Measurements from ENCODE around the gene CCNL2.

CCNL2 gene

GRCh38 chr1:1354271-1355247 is 44.6 kb downstream of the CCNL2 start:
- peak in 1 of 2 experiments; percentile 32 for DNase-seq

GRCh38 chr1:1353389-1354151 is 45.6 kb downstream of the CCNL2 start:
- no peak for DNase-seq

- no peak for DNase-seq
Measured at GRCh38 chr1:1352786-1353388, 46.2 kb downstream of the CCNL2 start.

- no peak for DNase-seq
Measured at GRCh38 chr1:1351511-1352427, 47.4 kb downstream of the CCNL2 start.

- DNase-seq, result peak; percentile 52 to 79
Measured at GRCh38 chr1:1349256-1350012, 49.7 kb downstream of the CCNL2 start, which contains the start of gene DVL1. Gene DVL1, minus strand, starts transcription at chr1:1349418. Its CDS starts 353 bp downstream, at chr1:1349065.

- DNase-seq, result no peak
Measured at GRCh38 chr1:1348420-1349255, 50.5 kb downstream of the CCNL2 start.

GRCh38 chr1:1347663-1348419 is 51.3 kb downstream of the CCNL2 start:
- no peak for DNase-seq

- DNase-seq, result no peak
Measured at GRCh38 chr1:1347026-1347595, 52.0 kb downstream of the CCNL2 start.

- DNase-seq, result no peak
Measured at GRCh38 chr1:1346501-1346890, 52.6 kb downstream of the CCNL2 start.

- DNase-seq, result no peak
Measured at GRCh38 chr1:1345860-1346500, 53.2 kb downstream of the CCNL2 start.

- DNase-seq, result no peak
Measured at GRCh38 chr1:1345384-1345783, 53.8 kb downstream of the CCNL2 start.

GRCh38 chr1:1344655-1345361 is 54.3 kb downstream of the CCNL2 start:
- peak; percentile 46 to 72 for DNase-seq

GRCh38 chr1:1343811-1344421 is 55.2 kb downstream of the CCNL2 start:
- DNase-seq, result no peak

GRCh38 chr1:1342584-1343115 is 56.5 kb downstream of the CCNL2 start:
- no peak for DNase-seq

GRCh38 chr1:1342061-1342562 is 57.0 kb downstream of the CCNL2 start:
- DNase-seq, result no peak

- DNase-seq, result no peak
Measured at GRCh38 chr1:1341549-1342021, 57.5 kb downstream of the CCNL2 start.
